OCI-LY3 (cell line): ENCODE data around the gene SLC44A1.

Source experiments
- H2AFZ ChIP-seq: fragments of 200-600, 300-600 bp; shearing (Covaris generic); 2 replicates; pipeline ENCODE4 v1.6.0; 2014; ENCODE audit warnings: antibody characterized with exemption, low read depth, low read length
- H3K27ac ChIP-seq: fragments of 200-600, 300-600 bp; sonication (generic); 2 replicates; pipeline ENCODE4 v1.5.1; 2014; ENCODE audit warnings: mild to moderate bottlenecking, low read length, moderate library complexity, mixed read lengths
- H3K27me3 ChIP-seq: fragments of 200-600, 300-600 bp; sonication (generic); 2 replicates; pipeline ENCODE4 v1.6.1; 2014; ENCODE audit warnings: low read depth, low read length, mixed read lengths
- H3K36me3 ChIP-seq: fragments of 200-600, 300-600 bp; sonication (generic); replicated peaks from 2 replicates; pipeline ENCODE3; 2014; ENCODE audit warnings: low read depth, low read length, mixed read lengths
- H3K4me1 ChIP-seq: fragments of 300-600, 200-600 bp; sonication (generic); 2 replicates; pipeline ENCODE4 v1.6.1; 2014; ENCODE audit warnings: low read length, mixed read lengths
- H3K4me2 ChIP-seq: fragments of 200-600, 300-600 bp; sonication (generic); 2 replicates; pipeline ENCODE4 v1.6.1; 2014; ENCODE audit warnings: low read length, mixed read lengths
- H3K4me3 ChIP-seq: fragments of 300-600, 200-600 bp; sonication (generic); 2 replicates; pipeline ENCODE4 v1.5.1; 2014; ENCODE audit warnings: antibody characterized with exemption, mild to moderate bottlenecking, low read length, moderate library complexity
- H3K79me2 ChIP-seq: fragments of 300-600, 200-600 bp; shearing (Covaris generic); 2 replicates; pipeline ENCODE4 v1.6.1; 2014; ENCODE audit warnings: mild to moderate bottlenecking, low read length, mixed read lengths
- H3K9ac ChIP-seq: fragments of 300-600, 200-600 bp; shearing (Covaris generic); 2 replicates; pipeline ENCODE4 v1.6.0; 2014; ENCODE audit warnings: mild to moderate bottlenecking, low read length, moderate library complexity
- H3K9me3 ChIP-seq: fragments of 200-600, 300-600 bp; shearing (Covaris generic); 2 replicates; pipeline ENCODE4 v1.6.1; 2014; ENCODE audit warnings: low read length, mixed read lengths; ENCODE audit not compliant: insufficient read depth
- H4K20me1 ChIP-seq: fragments of 200-600, 300-600 bp; sonication (generic); 2 replicates; pipeline ENCODE4 v1.6.1; 2016; ENCODE audit warnings: low read length, mixed read lengths; ENCODE audit not compliant: insufficient read depth
- CTCF ChIP-seq: fragments of 200-600, 300-600 bp; sonication (generic); IDR thresholded peaks from 2 replicates; pipeline ENCODE4 v1.5.1; 2014; ENCODE audit warnings: antibody characterized with exemption, low read length, low read depth
- EZH2phosphoT487 ChIP-seq: fragments of 200-600 bp; shearing (Covaris generic); IDR thresholded peaks from 2 replicates; pipeline ENCODE4 v1.6.1; 2018; ENCODE audit warnings: antibody characterized with exemption, mixed run types, low read depth

The SLC44A1 gene

GRCh38 chr9:105216440-105217178 is 27.8 kb upstream of the SLC44A1 start:
- H3K9ac ChIP-seq = no peak overlapping the region
- no peak for TF ChIP-seq CTCF
- no peak for TF ChIP-seq EZH2phosphoT487
- H3K9me3 ChIP-seq = no peaks in the 10 kb centered on the region
- H3K4me2 ChIP-seq = no peak overlapping the region
- no peaks in the 10 kb centered on the region for H4K20me1 ChIP-seq
- H3K4me1 ChIP-seq = no peaks in the 10 kb centered on the region
- H2AFZ ChIP-seq = no peak overlapping the region
- no peak overlapping the region for H3K4me3 ChIP-seq
- H3K27ac ChIP-seq = no peak overlapping the region
- no peaks in the 10 kb centered on the region for H3K79me2 ChIP-seq
- no peaks in the 10 kb centered on the region for H3K27me3 ChIP-seq
- no peaks in the 10 kb centered on the region for H3K36me3 ChIP-seq

- TF ChIP-seq CTCF (no peak), EZH2phosphoT487 (no peak)
- Histone ChIP-seq H3K27me3 (no peaks in the 10 kb centered on the region), H4K20me1 (no peaks in the 10 kb centered on the region), H3K4me1 (no peaks in the 10 kb centered on the region), H3K4me3 (no peak overlapping the region), H3K9ac (no peak overlapping the region), H3K79me2 (no peaks in the 10 kb centered on the region), H3K27ac (no peak overlapping the region), H3K9me3 (peaks cover 13% of the 10 kb centered on the region; the same call in 1 of the 2 replicates), H3K36me3 (no peaks in the 10 kb centered on the region), H3K4me2 (no peak overlapping the region), H2AFZ (no peak overlapping the region)
These were observed 25.8 kb upstream of the SLC44A1 start for GRCh38 chr9:105218673-105219072.

- H3K27me3 ChIP-seq = no peaks in the 10 kb centered on the region
- H3K27ac ChIP-seq = no peak overlapping the region
- no peak for TF ChIP-seq CTCF
- no peak for TF ChIP-seq EZH2phosphoT487
- H3K4me3 ChIP-seq = no peak overlapping the region
- H3K4me1 ChIP-seq = no peaks in the 10 kb centered on the region
- no peaks in the 10 kb centered on the region for H4K20me1 ChIP-seq
- no peaks in the 10 kb centered on the region for H3K79me2 ChIP-seq
- H3K36me3 ChIP-seq = no peaks in the 10 kb centered on the region
- H3K9me3 ChIP-seq = peaks cover 20% of the 10 kb centered on the region; the same call in 1 of the 2 replicates
- H2AFZ ChIP-seq = no peak overlapping the region
- H3K9ac ChIP-seq = no peak overlapping the region
- H3K4me2 ChIP-seq = no peak overlapping the region
These were observed 25.1 kb upstream of the SLC44A1 start for GRCh38 chr9:105219291-105219805.

GRCh38 chr9:105220451-105220850 is 24.0 kb upstream of the SLC44A1 start:
- Histone ChIP-seq H3K9me3 (peaks cover 30% of the 10 kb centered on the region; the same call in 1 of the 2 replicates), H3K9ac (no peak overlapping the region), H3K27me3 (no peaks in the 10 kb centered on the region), H4K20me1 (no peaks in the 10 kb centered on the region), H3K4me2 (no peak overlapping the region), H3K79me2 (no peaks in the 10 kb centered on the region), H3K36me3 (no peaks in the 10 kb centered on the region), H2AFZ (no peak overlapping the region), H3K27ac (no peak overlapping the region), H3K4me3 (no peak overlapping the region), H3K4me1 (no peaks in the 10 kb centered on the region)
- no peak for TF ChIP-seq EZH2phosphoT487
- TF ChIP-seq CTCF = no peak
